NCI-H128 (cell line): ENCODE results near the gene NLRP9.
"Not testable (repeated sequence)": the region's sequence is repeated elsewhere in the genome, so short reads cannot be mapped to it uniquely, and the experiment has no call there.

ENCODE experiments used
- DNase-seq: peaks from one replicate; lab custom pipeline; 2025; ENCODE audit not compliant: unreplicated experiment; lab: John Stamatoyannopoulos, UW

NLRP9 gene

DNA sequence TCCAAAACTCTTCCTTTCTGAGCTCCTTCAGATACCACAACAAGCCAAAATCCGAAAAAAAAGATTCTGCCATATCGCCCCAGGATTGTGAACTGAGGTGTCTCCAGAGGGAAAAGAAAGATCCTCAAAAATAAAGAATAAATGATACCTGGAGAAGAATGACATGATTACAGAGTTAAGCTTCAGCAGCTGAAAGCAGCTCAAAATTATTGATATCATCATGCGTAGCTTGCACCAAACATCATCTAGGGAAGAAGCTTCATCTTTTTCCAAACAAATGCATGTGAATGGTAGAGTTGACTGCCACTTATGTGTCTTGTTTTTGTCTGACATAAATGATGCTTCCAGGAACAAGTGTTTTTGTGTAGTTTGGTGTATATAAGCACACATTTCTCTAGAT, at the start of gene NLRP9:
Gene NLRP9 (minus strand): TSS at position 101 of the 400 bp plus-strand sequence. CDS start 28 bp downstream, at position 73.
- DNase-seq: no peak

DNA sequence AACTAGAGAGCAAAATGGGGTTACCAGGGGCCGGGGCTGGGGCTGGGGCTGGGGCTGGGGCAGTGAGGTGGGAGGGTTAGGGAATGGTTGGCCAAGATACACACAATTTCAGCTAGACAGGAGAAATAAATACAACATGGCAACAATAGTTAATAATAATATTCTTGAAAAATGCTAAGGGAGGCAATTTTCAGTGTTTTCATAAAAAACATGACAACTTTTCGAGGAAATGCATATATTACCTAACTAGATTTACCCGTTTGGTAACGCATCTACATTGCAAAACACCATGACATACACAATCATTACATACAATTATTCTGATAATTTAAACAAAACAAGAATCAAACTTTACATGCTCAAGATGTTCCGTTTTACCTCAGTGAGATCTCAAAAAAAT, 42.9 kb upstream of the NLRP9 start:
- no peak for DNase-seq

DNA sequence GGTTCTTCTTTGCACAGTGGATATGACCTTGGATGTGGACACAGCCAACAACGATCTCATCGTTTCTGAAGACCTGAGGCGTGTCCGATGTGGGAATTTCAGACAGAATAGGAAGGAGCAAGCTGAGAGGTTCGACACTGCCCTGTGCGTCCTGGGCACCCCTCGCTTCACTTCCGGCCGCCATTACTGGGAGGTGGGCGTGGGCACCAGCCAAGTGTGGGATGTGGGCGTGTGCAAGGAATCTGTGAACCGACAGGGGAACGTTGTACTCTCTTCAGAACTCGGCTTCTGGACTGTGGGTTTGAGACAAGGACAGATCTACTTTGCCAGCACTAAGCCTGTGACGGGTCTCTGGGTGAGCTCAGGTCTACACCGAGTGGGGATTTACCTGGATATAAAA, 40.1 kb upstream of the NLRP9 start:
- DNase-seq: no peak

DNA sequence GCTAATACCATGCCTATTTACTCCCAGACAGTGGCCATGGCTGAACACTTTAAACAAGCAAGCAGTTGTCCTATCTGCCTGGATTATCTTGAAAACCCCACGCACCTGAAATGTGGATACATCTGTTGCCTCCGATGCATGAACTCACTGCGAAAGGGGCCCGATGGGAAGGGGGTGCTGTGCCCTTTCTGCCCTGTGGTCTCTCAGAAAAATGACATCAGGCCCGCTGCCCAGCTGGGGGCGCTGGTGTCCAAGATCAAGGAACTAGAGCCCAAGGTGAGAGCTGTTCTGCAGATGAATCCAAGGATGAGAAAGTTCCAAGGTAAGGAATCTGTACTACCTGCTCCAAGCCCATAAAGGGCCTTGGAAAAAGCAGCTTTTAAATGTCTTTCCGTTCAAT, 39.3 kb upstream of the NLRP9 start:
- DNase-seq: no peak

DNA sequence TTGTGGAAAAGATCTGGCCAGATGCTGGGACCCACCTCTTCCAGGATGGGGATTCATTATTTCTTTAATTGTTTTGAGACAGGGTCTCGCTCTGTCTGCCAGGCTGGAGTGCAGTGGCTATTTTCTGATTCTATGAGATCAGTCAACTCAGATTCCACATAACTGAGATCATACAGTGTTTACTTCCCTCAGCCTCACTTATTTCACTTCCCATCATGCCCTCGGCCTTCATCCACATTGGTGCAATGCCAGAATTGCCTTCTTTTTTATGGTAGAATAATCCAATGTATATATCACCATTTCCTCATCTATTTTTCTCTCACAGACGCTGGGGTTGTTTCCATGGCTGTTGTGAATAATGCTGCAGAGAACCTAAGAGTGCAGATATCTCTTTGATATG, 31.4 kb upstream of the NLRP9 start:
- not testable (repeated sequence) for DNase-seq

DNA sequence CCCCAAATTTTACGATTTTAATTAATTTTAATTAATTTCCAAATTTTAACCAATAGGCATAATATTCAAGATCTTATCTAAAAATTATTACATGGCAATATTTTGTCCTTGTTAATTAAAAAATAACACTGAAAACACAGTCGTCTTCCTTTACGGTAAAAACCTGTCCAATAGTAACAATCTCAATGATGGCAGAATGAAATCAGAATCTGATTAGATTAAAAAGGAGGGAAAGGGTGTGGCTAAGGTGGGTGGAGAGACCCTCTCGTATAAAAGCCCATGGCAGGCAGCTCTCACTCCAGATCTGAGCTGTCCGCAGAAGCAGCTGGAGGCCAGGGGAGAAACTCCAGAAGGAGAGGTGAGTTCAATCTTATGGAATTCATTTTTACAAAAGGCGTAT, 30.6 kb upstream of the NLRP9 start, which contains the start of gene RFPL4AL1:
Gene RFPL4AL1 (plus strand): TSS at position 301 of the 400 bp plus-strand sequence. CDS start 2,687 bp downstream, outside the sequence.
- not testable (repeated sequence) for DNase-seq

DNA sequence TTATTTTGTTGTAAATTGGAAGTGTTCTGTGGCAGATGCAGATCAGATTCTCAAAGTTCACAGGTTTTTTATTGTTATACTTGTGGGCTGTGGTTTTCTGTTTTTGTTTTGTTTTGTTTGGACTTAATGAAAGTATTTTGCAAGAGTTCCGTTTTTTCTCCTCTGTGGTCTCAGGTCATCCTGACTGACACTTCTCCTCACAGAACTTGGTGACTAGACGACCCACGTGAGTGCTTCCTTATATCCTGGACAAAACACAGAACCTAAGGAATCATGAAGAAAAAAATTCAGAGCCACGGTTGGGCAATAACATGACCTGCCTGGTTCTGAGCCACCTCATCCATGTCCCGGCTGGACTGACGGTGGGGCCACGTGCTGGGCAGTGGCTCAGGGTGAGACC, 28.3 kb upstream of the NLRP9 start:
- DNase-seq: no peak

DNA sequence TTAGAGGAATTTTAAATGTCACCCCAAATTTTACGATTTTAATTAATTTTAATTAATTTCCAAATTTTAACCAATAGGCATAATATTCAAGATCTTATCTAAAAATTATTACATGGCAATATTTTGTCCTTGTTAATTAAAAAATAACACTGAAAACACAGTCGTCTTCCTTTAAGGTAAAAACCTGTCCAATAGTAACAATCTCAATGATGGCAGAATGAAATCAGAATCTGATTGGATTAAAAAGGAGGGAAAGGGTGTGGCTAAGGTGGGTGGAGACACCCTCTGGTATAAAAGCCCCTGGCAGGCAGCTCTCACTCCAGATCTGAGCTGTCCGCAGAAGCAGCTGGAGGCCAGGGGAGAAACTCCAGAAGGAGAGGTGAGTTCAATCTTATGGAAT, 20.6 kb upstream of the NLRP9 start, which contains the start of gene RFPL4A:
Gene RFPL4A (plus strand): TSS at position 301 of the 400 bp plus-strand sequence. CDS start 2,704 bp downstream, outside the sequence.
- not testable (repeated sequence) for DNase-seq

DNA sequence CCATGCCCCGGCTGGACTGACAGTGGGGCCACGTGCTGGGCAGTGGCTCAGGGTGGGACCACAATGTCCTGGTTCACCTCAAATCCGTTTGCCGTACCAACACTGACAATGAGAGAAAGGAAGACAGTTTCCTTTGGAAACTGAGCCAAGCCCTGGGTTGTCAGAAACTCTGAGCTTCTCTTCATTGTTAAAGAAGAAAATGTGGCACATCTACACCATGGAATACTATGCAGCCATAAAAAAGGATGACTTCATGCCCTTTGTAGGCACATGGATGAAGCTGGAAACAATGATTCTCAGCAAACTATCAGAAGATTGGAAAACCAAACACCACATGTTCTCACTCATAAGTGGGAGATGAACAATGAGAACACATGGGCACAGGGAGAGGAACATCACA, 18.6 kb upstream of the NLRP9 start:
- DNase-seq: not testable (repeated sequence)

DNA sequence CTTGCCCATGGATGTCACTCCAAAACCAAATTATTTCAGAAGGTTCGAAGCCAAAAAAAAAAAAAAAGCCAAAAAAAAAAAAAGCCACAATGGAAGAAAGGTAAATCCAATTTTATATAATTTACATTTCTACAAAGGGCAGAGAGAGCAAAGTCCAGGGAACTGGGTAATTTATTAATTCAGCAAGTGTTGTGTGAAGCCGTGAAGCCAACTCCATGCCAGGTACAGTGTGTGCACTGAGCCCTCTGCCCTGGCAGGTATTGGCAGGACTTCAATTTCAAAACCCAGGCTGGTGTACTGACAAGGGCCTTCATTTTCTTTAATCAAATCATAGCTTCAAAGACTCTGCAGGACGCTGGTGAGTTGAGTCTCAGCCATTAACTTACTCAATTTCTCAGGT, 15.2 kb upstream of the NLRP9 start:
- no peak for DNase-seq

DNA sequence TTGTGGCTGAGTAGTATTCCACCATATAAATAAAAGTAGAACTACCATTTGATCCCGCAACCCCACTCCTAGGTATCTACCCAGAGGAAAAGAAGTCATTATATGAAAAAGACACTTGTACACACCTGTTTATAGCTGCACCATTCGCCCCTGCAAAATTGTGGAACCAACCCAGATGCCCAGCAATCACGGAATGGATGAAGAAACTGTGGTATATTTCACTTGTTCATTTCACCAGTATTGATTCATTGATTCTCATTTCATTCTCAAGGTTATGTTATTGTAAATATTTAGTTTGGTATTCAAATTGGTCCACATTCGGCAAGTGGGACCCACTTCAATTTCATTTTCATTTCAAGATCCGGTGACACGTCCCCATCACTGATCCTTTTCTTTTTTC, 12.5 kb upstream of the NLRP9 start:
- DNase-seq: no peak

DNA sequence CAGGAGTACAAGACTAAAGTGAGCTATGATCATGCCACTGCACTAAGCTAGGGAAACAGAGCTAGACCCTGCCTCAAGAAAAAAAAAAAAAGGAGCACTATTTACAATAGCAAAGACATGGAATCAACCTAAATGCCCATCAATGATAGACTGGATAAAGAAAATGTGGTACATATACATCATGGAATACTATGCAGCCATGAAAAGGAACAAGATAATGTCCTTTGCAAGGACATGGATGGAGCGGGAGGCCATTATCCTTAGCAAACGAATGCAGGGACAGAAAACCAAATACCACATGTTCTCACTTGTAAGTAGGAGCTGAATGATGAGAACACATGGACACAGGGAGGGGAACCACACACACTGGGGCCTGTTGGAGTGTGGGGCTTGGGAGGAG, 7.8 kb downstream of the NLRP9 start:
- DNase-seq: not testable (repeated sequence)

DNA sequence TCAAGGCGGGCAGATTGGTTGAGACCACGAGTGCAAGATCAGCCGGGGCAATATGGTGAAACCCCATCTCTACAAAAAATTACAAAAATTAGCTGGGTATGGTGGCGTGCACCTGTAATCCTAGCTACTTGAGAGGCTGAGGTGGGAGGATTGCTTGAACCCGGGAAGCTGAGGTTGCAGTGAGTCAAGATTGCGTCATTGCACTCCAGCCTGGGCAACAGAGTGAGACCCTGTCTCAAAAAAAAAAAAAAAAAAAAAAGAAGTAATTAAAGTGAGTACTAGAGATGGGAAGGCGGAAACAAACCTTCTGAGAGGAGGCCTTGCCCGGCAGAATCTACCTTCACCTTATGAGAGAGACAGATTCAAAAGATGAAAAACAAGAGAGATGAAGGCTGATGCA, 14.7 kb downstream of the NLRP9 start:
- no peak for DNase-seq

DNA sequence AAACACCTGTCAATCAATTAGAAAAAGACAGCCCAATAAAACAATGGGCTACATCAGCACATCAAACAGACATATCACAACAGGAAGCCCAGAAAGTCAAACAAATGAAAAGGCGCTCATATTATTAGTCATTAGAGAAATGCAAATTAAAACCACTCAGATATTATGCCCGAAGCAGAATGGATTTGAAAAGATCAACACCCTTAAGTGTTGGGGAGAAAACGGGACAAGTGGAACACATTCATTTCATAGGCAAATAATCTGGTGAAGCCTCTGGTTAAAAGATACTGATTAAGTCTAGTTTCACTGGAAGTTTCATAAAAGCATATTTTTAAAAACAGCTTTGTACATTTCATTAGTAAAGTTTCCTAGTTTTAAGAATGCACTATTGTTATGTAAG, 17.4 kb downstream of the NLRP9 start:
- no peak for DNase-seq

DNA sequence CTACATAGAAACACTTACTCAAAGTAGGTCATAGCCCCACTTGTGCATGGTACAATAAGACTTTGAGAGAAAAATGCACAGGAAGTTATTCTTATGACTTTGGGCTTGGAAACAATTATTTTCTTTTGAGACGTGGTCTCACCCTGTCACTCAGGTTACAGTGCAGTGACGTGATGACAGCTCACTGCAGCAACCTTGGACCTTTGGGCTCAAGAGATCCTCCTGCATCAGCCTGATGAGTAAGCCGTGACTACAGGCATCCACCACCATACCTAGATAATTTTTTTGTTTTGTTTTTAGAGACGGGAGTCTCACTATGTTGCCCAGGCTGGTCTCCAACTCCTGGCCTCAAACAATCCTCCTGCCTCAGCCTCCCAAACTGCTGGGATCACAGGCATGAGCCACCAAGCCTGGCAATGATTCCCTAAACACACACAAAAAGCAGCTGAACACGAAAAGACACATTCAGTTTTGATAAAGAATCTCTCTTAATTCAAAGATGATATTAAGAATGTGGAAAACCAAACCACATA, 17.9 kb downstream of the NLRP9 start:
- DNase-seq: no peak

DNA sequence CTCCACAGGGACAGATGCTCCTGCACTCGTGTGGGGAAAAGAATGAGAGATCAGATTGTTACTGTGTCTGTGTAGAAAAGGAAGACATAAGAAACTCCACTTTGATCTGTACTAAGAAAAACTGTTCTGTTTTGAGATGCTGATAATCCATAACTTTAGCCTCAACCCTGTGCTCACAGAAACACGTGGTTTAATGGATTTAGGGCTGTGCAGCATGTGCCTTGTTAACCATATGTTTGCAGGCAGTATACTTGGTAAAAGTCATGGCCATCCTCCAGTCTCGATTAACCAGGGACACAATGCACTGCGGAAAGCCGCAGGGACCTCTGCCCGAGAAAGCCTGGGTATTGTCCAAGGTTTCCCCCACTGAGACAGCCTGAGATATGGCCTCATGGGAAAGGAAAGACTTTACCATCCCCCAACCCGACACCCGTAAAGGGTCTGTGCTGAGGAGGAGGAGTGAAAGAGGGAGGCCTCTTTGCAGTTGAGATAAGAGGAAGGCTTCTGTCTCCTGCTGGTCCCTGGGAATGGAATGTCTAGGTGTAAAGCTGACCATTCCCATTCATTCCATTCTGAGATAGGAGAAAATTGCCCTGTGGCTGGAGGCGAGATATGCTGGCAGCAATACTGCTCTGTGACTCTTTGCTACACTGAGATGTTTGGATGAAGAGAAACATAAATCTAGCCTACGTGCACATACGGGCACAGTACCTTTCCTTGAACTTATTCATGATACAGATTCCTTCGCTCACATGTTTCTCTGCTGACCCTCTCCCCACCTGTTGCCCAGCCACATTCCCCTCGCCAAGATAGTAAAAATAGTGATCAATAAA, 20.1 kb downstream of the NLRP9 start:
- DNase-seq: not testable (repeated sequence)

DNA sequence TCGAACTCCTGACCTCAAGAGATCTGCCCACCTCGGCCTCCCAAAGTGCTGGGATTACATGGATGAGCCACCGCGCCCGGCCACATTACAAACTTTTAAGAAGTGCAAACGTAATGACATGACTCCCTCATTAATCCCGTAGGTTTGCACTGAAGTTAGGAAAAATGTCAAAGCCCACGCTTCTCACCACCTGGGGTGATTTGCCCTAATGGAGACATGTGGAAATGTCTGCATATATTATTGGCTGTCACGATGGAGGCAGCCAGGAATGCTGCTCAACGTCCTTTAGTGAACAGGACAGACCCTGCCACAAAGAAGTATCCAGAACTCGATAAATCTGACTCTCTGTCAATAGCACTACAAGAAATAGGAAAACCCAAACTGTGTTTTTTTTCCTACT, 21.0 kb downstream of the NLRP9 start:
- DNase-seq: no peak

DNA sequence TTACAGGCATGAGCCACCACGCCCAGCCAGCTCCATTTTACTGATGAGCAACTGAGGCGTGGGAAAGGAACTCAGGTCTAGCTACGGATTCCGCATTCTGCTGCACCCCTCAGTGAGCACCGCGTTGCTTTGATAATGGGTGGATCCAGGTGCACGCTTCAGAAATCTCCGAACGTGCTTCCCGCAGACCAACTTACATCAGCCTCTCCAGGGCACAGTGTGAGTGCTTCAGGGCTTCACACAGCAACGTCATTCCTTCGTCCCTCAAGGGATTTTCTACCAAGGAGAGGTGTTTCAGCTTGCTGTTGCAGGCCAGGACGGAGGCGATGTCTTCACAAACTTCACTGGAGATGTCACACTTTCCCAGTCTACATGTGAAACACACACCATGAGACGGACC, 21.7 kb downstream of the NLRP9 start:
- no peak for DNase-seq

DNA sequence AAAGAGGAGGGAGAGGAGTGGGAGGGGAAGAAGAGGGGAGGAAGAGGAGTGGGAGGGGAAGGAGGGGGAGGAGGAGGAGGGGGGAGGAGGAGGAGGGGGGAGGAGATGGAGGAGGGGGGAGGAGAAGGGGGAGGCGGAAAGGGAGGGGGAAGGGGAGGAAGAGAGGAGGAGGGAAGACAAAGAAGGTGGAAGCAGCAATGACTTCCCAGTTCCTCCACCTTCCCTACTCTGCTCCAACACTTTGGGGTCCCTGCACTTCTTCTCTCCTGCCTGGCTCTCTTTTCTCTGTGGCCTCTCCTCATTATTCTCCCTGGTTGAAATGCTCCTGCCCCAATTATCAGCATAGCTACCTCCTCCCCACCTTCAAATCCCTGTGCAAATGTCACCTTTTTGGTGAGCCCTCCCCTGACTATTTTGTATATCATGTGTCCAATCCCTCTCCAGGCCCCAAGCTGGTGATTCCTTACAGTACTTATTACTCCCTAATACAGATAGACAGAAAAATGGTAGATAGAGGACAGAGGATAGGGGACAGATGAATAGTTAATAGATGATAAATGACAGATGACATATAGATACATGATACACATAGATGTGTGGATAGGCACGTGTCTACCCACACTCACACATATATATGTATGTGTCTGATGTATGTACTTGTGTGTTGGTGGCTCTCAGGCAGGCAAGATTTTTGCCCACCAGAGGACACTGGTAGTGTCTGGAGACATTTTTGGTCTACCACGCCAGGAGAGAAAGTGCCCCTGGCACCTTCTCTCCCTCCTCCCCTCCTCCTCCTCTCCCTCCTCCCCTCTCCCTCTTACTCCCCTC, 25.2 kb downstream of the NLRP9 start:
- no peak for DNase-seq

DNA sequence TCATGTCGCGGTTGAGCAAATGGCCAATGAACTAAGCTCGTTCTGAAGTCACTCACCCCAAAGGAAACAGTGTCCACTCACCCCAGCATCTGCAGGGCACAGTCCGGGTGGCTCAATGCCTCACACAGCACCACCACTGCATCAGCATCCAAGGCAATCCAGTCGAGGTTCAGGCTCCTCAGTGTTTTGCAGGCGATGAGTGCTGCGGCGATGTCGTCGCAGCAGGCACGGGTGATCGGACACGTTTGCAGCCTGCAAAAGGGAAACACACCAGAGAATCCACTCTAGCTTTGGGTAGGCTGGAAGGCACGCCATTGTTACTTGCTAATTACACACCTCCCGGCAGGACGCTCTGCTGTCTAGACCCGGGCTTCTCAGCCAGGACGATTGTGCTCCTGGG, 26.5 kb downstream of the NLRP9 start:
- no peak for DNase-seq

DNA sequence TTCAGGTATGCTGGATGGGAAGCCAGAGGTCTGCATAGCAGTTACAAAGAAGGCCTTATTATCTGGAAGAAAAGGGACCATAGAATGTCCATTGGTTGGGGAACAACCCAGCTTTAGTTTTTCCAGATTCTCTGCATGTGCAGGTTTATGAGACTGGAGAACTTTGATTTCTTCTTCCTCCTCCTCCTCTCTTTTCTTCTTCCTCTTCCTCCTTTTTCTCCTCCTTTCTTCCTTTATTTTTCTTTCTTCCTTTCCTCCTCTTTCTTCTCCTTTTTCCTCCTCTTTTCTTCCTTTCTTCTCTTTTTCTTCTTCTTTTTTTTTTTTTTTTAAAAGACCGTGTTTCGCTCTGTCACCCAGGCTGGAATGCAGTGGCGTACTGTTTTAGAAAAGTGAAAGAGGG, 32.2 kb downstream of the NLRP9 start:
- no peak for DNase-seq
